ENCODE data around the gene LRMDA.

Gene LRMDA

DNA sequence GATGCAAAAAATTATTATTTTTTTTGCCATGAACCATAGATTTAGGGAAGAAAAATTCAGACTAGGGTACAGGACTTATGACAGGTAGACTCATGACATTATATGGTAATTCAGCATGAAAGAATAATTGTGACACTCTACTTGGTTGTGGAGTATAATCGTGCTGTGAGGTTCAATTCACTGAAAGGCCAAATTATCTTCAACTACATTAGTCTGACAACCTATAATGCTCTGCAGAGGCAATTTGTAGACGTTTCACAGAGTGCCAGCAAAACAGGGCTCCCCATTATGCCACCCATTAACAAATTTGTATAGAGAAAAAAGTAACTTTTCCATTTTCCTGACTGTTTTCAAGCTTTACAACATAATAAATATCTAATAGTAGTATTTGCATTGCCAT, 292.6 kb downstream of the LRMDA start:
- no peak overlapping the region for H3K4me2 ChIP-seq
- no peak overlapping the region for H3K27ac ChIP-seq
- no peak overlapping the region for H2AFZ ChIP-seq (ENCODE audit: low read depth)
- no peaks in the 10 kb centered on the region for H3K36me3 ChIP-seq (ENCODE audit: insufficient read depth)
- H3K79me2 ChIP-seq (ENCODE audit: insufficient read depth, low read depth), result no peaks in the 10 kb centered on the region
- no peaks in the 10 kb centered on the region for H4K20me1 ChIP-seq (ENCODE audit: insufficient read depth)
- no peaks in the 10 kb centered on the region for H3K4me1 ChIP-seq (ENCODE audit: low read depth, poor library complexity, severe bottlenecking)
- H3K27me3 ChIP-seq (ENCODE audit: insufficient read depth, low read depth), result no peaks in the 10 kb centered on the region
- no peak overlapping the region for H3K4me3 ChIP-seq (IDR thresholded peaks at IDR 0.05; ENCODE audit: insufficient read depth, low read depth, low read length)
- TF ChIP-seq, protein P1, sequence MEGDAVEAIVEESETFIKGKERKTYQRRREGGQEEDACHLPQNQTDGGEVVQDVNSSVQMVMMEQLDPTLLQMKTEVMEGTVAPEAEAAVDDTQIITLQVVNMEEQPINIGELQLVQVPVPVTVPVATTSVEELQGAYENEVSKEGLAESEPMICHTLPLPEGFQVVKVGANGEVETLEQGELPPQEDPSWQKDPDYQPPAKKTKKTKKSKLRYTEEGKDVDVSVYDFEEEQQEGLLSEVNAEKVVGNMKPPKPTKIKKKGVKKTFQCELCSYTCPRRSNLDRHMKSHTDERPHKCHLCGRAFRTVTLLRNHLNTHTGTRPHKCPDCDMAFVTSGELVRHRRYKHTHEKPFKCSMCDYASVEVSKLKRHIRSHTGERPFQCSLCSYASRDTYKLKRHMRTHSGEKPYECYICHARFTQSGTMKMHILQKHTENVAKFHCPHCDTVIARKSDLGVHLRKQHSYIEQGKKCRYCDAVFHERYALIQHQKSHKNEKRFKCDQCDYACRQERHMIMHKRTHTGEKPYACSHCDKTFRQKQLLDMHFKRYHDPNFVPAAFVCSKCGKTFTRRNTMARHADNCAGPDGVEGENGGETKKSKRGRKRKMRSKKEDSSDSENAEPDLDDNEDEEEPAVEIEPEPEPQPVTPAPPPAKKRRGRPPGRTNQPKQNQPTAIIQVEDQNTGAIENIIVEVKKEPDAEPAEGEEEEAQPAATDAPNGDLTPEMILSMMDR (conservative IDR thresholded peaks at IDR 0.05; ENCODE audit: low read depth, low read length), result no peak
- H3K9ac ChIP-seq, result no peak overlapping the region

DNA sequence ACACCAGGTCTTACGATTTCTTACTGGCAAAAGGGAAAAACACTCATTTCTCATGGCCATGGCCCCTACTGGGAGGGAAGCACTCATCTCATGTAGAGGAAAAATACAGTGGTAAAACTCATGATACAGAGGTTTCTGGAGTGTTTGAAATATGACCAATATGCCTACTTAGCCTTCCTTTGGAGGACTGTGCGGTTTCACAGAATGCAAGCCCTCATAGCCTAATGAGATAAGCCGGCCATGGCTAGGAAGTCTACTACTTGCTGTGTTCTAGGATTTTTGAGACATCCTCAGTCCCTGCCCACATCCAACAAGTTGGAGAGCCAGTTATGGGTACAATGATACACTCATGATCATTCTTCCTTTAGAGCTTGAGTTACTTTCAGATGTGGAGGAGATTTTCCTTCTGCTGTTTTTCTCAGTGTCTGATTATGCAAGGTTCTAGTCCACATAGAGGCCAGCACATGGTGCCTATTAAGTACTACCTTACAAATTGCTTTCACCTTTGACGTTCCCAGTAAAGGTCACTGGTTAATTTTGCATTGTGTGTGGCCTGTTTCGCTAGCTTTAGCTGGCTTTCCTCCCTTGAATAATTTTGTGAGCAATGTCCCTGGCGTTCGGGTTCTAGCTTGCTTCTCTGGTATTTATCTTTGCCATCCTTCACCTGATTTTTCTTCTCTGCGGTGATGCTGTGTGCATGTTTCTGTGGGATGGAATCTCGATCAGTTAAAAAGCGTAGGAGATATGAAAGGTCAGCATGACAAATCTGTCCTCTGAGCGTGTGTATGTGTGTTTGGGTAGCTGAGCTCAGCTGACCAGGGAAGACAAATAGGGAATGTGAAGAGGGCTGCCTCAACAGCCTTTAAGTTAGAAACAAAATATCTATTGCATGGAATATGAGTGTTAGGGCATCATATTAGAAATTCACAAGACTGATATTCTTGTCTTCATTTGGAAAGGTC, 295.4 kb downstream of the LRMDA start:
- no peaks in the 10 kb centered on the region for H3K4me1 ChIP-seq (ENCODE audit: low read depth, poor library complexity, severe bottlenecking)
- no peaks in the 10 kb centered on the region for H3K36me3 ChIP-seq (ENCODE audit: insufficient read depth)
- no peaks in the 10 kb centered on the region for H3K27me3 ChIP-seq (ENCODE audit: insufficient read depth, low read depth)
- H3K4me2 ChIP-seq, result no peak overlapping the region
- H3K27ac ChIP-seq, result no peak overlapping the region
- H3K79me2 ChIP-seq (ENCODE audit: insufficient read depth, low read depth), result no peaks in the 10 kb centered on the region
- H4K20me1 ChIP-seq (ENCODE audit: insufficient read depth), result no peaks in the 10 kb centered on the region
- TF ChIP-seq, protein P1 (conservative IDR thresholded peaks at IDR 0.05; ENCODE audit: low read depth, low read length), result no peak
- H2AFZ ChIP-seq (ENCODE audit: low read depth), result no peak overlapping the region
- no peak overlapping the region for H3K9ac ChIP-seq
- H3K4me3 ChIP-seq (IDR thresholded peaks at IDR 0.05; ENCODE audit: insufficient read depth, low read depth, low read length), result no peak overlapping the region

DNA sequence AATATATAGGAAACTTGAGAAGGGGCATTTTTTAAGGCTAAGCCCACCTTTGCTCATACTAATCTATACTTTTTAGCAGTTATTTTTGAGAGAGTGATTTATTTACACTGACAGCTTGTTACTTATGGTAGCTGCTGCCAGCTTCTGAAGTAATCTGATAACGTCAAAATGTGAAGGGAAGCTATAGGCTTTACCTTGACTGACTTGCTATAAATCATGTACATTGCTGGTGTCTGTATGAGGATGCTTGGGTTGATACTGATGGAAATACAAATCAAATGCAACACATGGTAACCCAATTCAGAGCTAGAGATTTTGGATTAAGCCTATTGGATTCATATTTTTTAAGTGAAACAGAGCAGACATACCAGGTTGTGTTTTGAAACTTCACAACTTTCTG, 299.4 kb downstream of the LRMDA start:
- no peak overlapping the region for H3K4me3 ChIP-seq (IDR thresholded peaks at IDR 0.05; ENCODE audit: insufficient read depth, low read depth, low read length)
- H3K9ac ChIP-seq, result no peak overlapping the region
- no peaks in the 10 kb centered on the region for H4K20me1 ChIP-seq (ENCODE audit: insufficient read depth)
- no peaks in the 10 kb centered on the region for H3K4me1 ChIP-seq (ENCODE audit: low read depth, poor library complexity, severe bottlenecking)
- H3K36me3 ChIP-seq (ENCODE audit: insufficient read depth), result no peaks in the 10 kb centered on the region
- no peaks in the 10 kb centered on the region for H3K27me3 ChIP-seq (ENCODE audit: insufficient read depth, low read depth)
- no peak overlapping the region for H3K27ac ChIP-seq
- TF ChIP-seq, protein P1 (conservative IDR thresholded peaks at IDR 0.05; ENCODE audit: low read depth, low read length), result no peak
- H2AFZ ChIP-seq (ENCODE audit: low read depth), result no peak overlapping the region
- no peak overlapping the region for H3K4me2 ChIP-seq
- no peaks in the 10 kb centered on the region for H3K79me2 ChIP-seq (ENCODE audit: insufficient read depth, low read depth)

DNA sequence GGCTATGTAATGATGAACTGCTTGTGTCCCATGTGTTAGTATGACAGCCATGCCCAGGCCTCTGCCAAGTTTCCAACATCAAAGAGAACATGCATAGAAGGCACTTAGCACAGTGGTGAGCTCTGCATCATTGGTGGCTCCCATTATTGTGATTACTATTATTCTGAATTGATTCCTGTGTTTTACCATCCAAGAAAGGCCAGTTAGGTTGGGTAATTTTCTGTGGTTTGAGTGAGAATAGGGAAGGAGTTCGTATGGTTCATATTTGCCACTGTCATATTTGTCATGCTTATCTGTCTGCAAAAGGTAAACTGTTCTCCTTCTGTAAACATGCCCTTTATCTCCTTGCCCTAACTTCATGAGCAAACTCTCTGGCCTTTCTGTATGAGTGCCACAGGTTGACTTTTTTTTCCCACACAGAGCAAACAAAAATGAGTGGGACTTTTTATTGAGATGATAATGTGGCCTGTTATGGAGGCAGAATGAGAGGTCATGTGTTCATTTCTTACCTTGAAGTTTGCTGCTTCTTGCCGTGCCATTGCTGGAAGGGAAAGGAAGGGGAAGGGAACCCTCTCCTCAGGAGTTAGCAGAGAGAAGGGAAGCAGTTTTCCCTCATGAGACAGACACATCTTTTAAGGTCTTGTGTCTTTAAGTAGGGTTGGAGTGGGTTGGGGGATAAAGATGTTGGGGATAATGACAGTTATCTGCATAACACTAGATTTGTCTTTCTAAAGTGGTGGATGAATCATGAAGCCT, 301.9 kb downstream of the LRMDA start:
- no peak overlapping the region for H3K4me3 ChIP-seq (IDR thresholded peaks at IDR 0.05; ENCODE audit: insufficient read depth, low read depth, low read length)
- H3K9ac ChIP-seq, result no peak overlapping the region
- H3K4me1 ChIP-seq (ENCODE audit: low read depth, poor library complexity, severe bottlenecking), result no peaks in the 10 kb centered on the region
- no peaks in the 10 kb centered on the region for H3K36me3 ChIP-seq (ENCODE audit: insufficient read depth)
- TF ChIP-seq, protein P1 (conservative IDR thresholded peaks at IDR 0.05; ENCODE audit: low read depth, low read length), result no peak
- H2AFZ ChIP-seq (ENCODE audit: low read depth), result no peak overlapping the region
- H3K4me2 ChIP-seq, result no peak overlapping the region
- no peaks in the 10 kb centered on the region for H3K27me3 ChIP-seq (ENCODE audit: insufficient read depth, low read depth)
- no peaks in the 10 kb centered on the region for H3K79me2 ChIP-seq (ENCODE audit: insufficient read depth, low read depth)
- H3K27ac ChIP-seq, result no peak overlapping the region
- H4K20me1 ChIP-seq (ENCODE audit: insufficient read depth), result no peaks in the 10 kb centered on the region
